Dermis microvascular lymphatic vessel endothelial cell (primary cell): ENCODE data around the gene ZC3H13. TPM values are rescaled to one million over a fixed set of nuclear protein-coding genes. Genes with fewer than 3 reads are reported as not detected.

Experiments
- DNase-seq, 2 donors: peaks; one replicate each; pipeline versions ENCODE4 v3.0.0 to v3.0.0-alpha.2; 2010; ENCODE audit warnings: low read depth in 2 of 2
- total RNA-seq: library from RNA; depleted of rRNA; stranded (reverse); fragments of >200 nt; gene quantifications from 2 replicates; pipeline ENCODE4 v1.2.1, GENCODE V29; 2014

ZC3H13 gene, protein sequence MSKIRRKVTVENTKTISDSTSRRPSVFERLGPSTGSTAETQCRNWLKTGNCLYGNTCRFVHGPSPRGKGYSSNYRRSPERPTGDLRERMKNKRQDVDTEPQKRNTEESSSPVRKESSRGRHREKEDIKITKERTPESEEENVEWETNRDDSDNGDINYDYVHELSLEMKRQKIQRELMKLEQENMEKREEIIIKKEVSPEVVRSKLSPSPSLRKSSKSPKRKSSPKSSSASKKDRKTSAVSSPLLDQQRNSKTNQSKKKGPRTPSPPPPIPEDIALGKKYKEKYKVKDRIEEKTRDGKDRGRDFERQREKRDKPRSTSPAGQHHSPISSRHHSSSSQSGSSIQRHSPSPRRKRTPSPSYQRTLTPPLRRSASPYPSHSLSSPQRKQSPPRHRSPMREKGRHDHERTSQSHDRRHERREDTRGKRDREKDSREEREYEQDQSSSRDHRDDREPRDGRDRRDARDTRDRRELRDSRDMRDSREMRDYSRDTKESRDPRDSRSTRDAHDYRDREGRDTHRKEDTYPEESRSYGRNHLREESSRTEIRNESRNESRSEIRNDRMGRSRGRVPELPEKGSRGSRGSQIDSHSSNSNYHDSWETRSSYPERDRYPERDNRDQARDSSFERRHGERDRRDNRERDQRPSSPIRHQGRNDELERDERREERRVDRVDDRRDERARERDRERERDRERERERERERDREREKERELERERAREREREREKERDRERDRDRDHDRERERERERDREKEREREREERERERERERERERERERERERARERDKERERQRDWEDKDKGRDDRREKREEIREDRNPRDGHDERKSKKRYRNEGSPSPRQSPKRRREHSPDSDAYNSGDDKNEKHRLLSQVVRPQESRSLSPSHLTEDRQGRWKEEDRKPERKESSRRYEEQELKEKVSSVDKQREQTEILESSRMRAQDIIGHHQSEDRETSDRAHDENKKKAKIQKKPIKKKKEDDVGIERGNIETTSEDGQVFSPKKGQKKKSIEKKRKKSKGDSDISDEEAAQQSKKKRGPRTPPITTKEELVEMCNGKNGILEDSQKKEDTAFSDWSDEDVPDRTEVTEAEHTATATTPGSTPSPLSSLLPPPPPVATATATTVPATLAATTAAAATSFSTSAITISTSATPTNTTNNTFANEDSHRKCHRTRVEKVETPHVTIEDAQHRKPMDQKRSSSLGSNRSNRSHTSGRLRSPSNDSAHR (N-terminal part only)
- 7.3 and 8.2 TPM in 2 replicates for total RNA-seq

DNA sequence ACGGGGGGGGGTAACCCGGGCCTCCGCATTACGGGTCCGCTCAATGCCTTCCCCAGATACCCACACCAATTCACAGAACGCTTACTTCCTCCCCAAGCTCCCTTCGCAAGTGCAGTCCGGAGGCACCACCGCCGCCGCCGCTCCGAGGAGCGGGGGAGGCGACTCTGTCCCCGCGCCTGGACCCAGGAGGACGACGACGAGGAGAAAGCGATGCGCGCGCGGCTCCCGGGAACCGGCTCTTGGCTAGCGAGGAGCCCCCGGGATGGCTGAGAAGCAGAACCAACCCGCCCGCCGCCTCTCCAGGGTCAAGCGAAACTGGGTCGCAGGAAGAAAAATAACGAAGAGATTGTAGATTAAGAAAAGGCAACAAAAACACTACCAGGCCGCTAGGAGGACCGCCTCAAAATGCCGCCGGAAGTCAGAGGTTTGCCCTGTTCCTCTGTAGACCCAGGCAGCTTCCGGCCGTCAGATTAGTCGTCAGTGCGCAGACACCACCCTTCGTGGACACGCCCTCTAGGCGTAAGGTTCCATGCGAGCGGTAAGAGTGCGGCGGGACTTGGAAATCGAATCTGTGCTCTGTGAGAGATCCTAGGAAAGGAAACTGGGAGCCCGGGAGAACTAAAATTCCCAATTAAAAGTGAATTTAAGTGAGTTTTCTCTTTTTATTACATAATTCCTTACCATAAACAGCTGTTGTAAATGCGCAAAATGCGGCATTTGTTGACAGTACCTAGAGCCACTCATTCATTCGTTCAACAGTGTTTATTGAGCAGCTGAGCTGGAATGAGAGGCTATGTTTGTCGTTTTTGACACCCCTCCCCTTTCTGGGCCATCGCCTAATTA lies at the start of gene ZC3H13:
Gene ZC3H13 (minus strand): TSS at position 428 of the 843 bp plus-strand sequence. CDS start 7,239 bp downstream, outside the sequence.
- peak; percentile 91 to 97 for DNase-seq

DNA sequence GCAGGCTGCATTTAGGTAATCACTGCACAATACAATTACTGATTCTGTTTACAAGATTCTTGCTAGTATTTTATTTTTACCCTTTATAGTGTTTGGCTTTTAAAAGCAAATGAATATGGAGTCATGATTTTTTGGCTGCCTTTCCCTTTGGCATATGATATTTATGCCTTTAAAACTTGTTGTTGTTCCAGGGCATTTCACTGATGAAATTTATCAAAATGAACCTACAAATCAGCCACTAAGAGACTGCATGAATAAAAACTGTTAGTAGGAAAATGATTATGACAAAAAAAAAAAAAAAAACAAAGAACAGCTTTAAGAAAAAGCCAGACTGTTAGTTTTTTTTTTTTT lies 49.7 kb upstream of the ZC3H13 start:
- DNase-seq, result no peak

DNA sequence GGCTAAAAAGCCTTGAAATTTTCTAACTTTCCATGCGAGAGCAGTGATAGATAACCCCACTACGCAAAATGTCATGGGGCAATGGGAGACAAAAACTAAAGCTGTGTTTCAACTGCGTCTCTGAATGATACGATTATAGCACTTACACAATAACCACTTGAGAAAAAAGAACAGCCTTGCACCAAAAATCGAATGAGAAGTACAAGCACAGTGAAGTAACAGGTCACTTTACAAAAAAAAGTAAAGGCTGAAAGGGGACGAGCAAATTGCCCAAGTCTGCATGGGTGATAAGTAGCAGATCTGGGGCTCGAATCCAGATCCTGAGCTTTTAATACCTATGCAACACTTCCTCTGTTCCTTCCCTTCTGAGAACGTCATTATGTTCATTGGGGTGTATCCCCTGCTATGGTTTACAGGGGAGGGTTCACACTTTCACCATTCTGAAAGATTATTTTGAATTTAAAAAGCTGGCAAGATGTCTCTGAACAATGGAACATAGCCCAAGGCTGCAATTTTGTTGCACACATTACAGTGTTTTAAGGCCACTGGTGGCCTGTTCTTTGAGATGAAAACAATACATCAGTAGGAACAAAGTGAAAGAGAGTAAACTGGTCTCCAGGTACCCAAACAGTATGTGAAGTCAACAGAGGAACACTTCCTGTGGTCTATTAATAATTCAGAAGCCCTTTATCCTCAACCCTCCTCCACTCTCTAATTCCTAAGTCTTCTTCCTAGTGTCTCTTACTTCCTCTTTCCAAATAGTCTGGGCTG lies 49.1 kb upstream of the ZC3H13 start:
- DNase-seq, result no peak

DNA sequence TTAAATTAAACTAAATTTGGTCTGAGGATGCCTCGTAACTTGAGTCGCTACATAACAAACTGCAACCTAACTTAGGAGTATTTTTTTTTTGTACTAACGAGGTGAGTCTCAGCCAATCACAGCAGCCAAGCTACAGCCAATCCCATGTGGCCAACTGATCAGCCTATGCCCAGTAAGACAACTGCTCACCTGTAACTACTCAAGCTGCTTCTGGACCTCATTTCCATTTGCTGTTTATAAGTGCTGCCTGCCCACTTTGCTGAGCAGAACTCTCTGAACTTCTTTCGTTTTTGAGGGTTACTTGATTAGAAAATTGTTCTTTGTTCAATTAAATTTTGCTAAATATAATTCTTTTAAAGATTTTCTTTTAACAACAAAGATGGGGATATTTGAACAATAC lies 48.5 kb upstream of the ZC3H13 start:
- no peak for DNase-seq

DNA sequence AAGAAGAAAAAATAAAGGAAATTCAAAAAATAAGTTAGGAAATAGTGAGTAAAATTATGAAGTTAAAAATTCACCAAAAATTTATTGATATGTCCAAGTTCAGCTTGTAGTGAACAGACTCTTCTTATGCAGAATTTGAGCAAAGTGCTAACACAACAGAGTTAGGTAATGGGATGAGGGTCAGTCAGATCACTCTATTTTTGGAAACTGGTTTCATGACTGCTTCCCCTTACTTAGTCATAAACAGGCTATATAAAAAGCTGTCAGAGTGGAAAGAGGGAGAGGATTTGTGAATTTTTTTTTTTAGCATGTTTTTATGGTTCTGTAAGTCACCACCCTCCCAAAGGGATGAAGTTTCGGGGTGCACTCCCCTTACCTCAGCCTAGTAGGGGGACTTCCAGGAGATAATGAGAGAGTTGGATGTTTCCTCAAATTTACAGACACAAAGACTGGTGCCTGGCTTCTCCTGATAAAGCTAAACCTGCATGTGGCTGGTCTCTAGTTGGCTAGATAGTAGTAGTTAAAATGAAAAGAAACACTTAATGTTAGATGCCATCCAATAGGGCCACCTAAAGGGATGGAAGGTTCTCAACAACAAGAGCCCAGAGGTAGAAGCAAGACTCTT lies 47.8 kb upstream of the ZC3H13 start:
- DNase-seq, result peak in 1 of 2 donors; percentile 16

DNA sequence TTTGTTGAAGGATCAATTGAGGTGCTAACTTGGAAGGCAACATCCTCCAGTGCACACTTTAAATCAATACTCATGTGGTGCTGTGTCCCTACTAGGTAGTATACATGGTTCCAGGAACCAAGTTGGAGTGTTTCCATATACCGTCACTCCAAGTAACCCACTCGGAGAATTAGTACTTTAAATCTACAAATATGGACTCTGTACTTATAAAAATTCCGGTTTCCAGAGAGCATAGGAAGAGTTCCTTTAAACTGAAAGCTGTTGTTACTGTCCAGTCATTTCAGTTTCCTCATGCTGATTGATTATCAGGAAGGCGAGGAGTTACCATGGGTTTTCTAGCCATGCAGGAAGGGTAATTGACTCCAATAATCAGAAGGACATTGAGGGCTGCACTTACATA lies 45.1 kb upstream of the ZC3H13 start:
- DNase-seq, result no peak

DNA sequence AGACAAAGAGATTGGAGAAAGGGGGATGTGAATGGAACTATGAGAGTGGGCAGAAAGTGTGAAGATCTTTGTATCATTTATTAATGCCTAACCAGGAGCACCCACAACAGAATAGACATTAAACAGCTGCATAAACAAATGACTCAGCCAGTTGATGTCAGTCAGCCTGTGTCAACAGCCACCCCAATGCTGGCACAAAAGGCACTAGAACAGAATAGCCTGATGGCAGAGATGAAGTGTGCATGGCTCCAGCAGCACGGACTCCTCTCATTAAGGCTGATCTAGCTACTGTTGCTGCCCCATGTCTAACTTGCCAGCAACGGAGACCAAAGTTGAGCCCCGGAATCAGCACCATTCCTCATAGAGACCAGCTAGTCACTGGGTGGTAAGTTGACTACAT lies 44.5 kb upstream of the ZC3H13 start:
- peak in 1 of 2 donors; percentile 14 for DNase-seq

DNA sequence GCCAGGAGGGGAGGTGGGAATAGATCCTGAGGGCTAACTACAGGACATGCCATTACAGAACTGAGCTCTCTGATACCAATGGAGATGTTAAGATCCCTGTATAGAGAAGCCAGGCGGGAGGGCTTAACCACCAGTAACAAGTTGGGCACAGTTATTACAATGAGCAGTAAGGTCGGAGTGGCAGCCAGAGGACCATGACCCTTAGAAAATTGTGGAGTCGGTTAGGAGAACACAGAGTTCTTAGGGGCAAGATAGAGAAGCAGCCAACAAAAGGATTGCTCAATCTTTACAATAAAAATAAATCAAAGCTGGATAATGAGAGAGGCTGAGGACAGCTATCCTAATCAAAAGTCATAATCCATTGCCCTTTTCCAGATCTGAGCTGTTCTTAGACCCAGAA lies 41.9 kb upstream of the ZC3H13 start:
- no peak for DNase-seq

DNA sequence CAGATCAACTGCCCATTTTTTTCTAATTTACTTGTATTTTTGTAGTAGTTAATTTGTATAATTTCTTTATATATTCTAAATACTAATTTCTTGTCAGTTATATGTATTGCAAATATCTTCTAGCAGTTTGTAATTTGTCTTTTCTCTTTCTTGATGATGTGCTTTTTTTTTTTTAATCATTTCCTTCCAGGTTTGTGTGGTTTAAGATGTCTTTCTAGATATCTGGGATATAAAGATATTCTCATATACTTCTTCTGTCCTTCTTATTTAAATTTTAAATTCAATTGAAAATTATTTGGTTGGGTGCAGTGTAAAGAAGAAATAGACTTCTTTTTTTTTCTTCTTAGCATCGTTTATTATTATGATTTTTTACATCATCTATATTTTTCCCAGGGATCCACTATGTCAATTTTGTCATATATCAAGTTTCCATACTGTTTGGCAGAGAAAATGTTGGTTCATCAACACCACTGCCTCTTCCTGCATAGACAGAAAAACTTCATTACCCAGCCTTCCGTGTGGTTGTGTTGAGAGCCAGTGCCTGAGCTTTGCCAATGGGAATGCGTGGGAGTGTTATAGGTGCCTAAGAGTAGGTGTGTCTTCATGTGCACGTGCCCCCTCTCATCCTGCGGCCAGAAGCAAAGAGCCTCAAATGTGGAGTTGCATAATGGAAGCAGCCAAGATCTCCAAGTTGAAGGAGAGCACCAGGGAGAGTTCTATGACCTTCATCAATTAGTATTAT lies 36.4 kb upstream of the ZC3H13 start:
- no peak for DNase-seq

DNA sequence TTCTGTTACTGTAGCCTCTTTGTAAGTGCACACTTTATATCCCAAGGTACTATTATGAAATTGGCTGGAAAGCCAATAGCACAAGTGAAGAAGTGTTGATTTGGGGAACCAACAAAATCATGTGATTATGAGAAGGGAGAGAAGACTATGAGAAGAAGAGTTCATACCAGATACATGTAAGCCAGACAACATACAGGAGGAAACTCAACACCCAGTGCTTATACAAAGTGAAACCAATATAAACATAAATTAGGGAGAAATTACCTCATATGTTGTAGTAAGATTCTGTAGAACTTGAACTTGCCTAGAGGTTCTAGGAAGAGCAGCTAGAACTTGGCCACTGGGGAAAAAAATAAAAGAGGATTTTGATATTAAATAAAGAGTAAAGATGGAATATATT lies 34.9 kb upstream of the ZC3H13 start:
- no peak for DNase-seq

DNA sequence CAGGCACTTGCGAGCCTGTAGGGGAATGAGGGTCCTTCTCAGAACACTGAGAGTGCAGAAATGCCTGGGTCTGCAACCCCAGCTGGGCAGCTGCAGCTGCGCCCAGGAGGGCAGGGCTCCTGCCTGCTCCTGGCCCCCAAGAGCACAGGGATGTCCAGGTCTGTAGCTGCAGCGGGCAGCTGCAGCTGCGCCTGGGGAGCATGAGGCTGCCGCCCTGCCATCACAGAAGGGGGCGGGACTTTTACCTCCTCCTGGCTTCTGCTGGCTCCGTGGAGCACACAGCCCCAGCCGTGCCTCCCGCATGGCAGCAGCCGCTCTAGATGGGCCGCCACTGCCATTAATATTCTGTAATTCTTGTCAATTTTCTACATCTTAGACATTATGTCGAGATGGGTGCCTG lies 34.4 kb upstream of the ZC3H13 start:
- no peak for DNase-seq

DNA sequence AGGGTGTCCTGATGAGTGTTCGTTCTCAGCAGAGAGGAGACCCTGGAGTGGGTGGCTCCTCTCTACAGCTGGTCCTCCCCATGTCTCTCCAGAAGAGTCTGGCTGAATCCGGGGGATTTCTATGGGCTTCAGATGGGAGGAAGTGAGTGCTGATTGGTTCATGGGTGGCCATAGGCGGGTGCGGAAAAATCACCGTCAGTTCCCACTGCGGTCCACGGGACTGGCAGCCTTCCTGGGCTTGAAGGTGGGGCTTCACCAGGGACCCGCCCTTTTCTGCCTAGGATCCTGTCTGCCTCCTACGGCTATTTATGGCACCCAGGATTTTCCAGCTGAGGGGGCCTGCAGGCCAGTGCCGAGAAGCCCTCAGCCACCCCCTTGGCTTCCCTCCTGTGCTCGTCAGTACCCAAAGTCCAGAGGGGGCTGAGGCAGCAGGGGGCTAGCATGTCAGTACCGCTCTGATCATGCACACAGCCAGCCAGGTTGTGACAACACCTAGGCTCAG lies 33.9 kb upstream of the ZC3H13 start:
- no peak for DNase-seq

DNA sequence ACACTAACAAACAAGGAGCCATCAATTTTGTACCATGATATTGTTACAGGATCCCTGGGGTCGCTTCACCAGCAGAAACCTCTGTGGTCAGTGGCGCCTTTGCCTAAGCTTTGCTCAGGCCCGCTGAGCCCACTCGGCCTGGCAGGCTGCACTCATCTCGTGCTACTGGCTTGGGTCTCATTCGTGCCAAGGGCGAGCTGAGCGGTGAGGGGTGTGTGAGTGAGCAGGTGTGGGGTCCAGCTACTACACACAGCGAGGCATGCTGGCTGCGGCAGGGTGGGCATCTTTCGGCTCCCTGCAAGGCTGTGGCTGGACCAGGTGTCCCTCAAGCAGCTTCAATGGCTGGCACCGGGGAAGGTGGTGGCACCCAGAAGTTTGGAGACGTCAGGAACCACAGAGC lies 33.2 kb upstream of the ZC3H13 start:
- no peak for DNase-seq

DNA sequence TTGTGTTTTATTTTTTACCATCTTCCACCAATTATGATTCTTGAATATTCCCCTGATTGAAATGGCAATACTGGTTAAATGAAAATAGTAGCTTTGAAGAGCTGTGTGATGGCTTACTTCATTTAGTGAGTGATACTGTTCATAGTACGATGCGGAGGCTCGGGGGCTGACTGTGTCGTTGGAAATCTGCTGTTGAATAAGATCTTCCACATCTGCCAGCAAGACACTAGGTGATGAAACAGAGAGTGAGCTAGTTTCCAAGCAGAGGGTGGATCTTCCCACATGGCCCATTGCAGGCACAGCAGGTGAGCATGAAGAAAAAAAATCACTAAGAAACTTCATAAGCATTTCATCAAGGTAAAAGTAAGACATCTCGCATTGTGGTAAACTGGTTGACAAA lies 29.8 kb upstream of the ZC3H13 start:
- no peak for DNase-seq

DNA sequence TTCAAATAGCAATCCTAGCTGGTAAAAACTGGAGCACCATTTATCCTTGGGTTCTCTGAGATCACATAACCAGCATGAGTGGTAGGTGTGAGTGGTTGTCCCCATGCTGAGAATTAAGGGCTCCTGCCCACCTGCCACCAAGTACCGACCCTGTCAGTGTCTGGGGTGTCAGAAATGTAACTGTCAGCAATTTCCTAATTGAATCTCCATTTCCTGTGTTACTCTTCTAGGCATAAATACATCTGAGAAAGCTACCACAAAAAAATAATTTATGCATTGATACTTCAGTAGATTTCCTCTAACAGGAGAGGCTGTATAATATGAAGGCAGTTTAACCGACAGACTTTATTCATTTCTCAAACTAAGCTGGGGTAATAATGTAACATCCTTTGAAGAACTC lies 27.2 kb upstream of the ZC3H13 start:
- no peak for DNase-seq

DNA sequence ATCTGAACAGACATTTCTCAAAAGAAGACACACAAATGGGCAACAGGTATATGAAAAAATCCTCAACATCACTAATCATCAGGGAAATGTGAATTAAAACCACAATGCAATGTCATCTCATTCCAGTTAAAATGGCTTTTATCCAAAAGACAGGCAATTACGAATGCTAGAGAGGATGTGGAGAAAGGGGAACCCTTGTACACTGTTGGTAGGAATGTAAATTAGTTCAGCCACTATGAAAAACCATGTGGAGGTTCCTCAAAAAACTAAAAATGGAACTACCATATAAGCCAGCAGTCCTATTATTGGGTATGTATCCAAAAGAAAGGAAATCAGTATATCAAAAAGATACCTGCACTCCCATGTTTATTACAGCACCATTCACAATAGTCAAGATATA lies 24.7 kb upstream of the ZC3H13 start:
- DNase-seq, result no peak

DNA sequence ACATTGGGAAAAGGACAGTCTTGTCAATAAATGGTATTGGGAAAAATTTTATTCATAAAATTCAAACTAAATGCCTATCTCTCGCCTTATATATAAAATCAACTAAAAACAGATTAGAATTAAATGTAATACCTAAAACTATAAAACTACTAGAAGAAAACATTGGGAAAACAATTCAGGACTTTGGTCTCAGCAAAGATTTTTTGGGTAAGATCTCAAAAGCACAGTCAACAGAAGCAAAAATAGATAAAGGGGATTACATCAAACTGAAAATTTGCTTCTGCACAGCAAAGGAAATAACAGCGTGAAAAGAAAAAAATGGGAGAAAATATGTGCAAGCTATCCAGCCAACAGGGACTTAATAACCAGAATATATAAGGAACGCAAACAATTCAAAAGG lies 24.3 kb upstream of the ZC3H13 start:
- no peak for DNase-seq

DNA sequence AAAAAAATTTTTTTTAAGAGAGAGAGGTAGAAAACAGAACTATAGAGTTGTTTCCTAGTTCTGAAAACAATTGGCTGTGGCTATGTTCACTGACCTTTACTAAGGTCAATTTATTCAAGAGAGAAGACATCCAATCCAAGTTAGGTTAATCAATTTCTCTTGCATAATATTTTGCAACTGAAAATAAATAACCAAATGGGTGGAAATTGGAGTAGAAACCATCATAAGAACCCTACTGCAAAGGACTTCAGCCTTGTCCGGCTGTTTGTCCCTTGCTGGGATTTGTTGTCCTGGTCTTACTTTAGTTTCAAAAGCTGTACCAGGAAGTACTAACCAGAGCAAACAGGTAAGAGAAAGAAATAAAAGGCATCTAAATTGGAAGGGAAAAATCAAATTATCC lies 23.3 kb upstream of the ZC3H13 start:
- no peak for DNase-seq
